Choroid plexus epithelial cell (primary cell): ENCODE results near the gene RIPOR2.

Experiments used
- DNase-seq: peaks from one replicate; pipeline ENCODE4 v3.0.0-alpha.2; 2010; ENCODE audit warnings: low read depth
- H3K4me3 ChIP-seq: 2 replicates; pipeline ENCODE4 v1.5.1; 2011; ENCODE audit warnings: low read depth, mild to moderate bottlenecking, control low read depth, low read length, moderate library complexity
- TF ChIP-seq, protein P1 (sequence below): conservative IDR thresholded peaks from 2 replicates; pipeline ENCODE4 v1.5.1; 2011; ENCODE audit warnings: low read depth, mild to moderate bottlenecking, control low read depth, inconsistent platforms, low read length, moderate library complexity

RIPOR2 gene

DNA sequence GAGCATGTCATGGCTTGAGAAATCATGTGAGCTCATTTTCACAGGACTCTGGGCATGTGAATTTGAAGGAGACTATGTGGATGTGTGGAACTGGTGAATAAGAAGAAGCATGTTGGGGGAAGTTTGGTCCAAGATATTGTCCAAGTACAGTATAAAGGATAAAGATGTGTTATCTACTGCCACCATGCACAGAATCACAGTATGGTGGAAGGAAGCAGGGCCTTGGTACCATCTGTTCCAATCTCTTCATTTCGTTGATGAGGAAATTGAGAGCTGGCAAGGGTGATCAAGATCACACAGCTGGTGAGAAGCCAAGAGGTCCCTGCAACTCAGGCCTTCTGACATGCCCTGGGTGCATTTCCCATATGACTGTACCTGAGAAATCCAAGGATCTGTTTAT is 31.5 kb upstream of the RIPOR2 start:
- H3K4me3 ChIP-seq = no peak overlapping the region
- no peak for DNase-seq
- TF ChIP-seq, protein P1, sequence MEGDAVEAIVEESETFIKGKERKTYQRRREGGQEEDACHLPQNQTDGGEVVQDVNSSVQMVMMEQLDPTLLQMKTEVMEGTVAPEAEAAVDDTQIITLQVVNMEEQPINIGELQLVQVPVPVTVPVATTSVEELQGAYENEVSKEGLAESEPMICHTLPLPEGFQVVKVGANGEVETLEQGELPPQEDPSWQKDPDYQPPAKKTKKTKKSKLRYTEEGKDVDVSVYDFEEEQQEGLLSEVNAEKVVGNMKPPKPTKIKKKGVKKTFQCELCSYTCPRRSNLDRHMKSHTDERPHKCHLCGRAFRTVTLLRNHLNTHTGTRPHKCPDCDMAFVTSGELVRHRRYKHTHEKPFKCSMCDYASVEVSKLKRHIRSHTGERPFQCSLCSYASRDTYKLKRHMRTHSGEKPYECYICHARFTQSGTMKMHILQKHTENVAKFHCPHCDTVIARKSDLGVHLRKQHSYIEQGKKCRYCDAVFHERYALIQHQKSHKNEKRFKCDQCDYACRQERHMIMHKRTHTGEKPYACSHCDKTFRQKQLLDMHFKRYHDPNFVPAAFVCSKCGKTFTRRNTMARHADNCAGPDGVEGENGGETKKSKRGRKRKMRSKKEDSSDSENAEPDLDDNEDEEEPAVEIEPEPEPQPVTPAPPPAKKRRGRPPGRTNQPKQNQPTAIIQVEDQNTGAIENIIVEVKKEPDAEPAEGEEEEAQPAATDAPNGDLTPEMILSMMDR = no peak

DNA sequence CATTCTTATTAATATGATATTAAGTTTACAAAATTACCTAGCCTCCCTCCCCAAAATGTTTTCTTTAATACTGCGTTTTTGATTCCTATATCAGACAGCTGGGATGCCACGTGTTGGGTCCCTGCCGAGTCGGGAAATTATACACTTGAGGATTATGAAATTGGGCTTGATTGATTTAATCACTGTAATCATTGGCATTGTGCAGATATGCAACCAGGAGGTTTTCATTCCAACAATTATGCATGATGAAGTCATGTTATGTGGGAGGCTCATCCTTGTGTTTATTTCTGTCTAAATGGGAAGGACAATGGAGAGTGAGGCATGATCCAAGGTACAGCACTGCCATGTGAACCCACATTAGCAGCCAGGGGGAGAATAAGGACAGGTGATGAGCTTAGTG is 30.6 kb upstream of the RIPOR2 start:
- DNase-seq = no peak
- TF ChIP-seq, protein P1 = no peak
- no peak overlapping the region for H3K4me3 ChIP-seq

DNA sequence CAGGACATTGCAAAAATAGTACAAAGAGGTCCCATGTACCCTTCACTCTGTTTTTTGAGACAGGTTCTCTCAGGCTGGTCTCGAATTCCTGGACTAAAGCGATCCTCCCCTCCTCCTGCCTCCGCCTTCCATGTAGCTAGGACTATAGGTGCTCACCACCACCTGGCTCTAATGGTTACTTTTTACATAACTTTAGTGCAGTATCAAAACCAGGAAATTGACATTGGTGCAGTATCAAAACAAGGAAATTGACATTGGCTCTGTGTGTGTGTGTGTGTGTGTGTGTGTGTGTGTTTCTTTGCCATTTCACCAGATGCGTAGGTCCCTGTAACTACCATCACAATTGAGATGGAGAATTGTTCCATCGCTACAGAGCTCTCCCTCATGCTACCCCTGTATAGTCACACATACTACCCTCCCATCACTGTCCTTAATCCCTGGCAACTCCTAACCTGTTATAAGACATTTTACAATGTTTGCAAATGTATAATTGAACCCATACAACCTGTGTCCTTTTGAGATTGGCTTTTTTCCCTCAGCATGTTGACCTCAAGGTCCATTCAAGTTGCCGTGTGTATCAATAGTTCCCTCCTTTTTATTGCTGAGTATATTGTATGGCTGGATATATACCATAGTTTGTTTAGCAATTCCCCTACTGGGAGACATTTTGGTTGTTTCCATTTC is 28.3 kb upstream of the RIPOR2 start:
- H3K4me3 ChIP-seq = no peak overlapping the region
- TF ChIP-seq, protein P1 = no peak
- no peak for DNase-seq

DNA sequence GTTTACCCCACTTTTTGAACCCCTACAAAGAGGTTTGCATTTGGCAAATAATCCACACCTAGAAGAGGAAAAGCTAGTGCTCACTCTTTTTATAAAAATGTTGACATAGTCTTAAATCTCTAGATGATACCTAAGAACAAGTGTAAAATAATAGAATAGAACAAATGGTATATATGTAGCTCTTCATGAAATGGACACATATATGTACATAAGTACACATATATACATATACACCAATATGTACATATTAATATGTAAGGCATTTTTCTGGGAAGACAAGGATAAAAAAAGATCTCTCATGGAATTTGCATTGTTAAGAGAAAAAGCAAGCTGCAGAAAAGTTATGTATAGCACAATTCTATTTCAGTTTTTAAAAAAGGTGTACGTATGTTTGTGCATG is 27.6 kb upstream of the RIPOR2 start:
- H3K4me3 ChIP-seq = no peak overlapping the region
- TF ChIP-seq, protein P1 = no peak
- DNase-seq = no peak

DNA sequence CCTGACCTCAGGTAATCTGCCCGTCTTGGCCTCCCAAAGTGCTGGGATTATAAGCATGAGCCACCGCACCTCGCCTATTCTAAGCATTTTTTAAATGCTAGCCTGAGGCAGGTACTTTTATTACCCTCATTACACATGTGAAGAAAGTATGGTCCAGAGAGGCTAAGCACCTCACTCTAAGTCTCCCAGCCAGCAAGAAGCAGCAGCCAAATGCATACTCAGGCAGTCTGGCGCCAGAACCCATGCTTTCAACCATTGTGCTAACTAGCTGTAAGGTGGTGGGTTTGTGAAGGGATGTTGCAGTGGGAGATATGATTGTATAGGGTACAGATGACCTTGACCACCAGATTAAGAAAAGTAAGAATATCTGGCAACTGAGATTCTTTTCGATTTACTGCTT is 26.1 kb upstream of the RIPOR2 start:
- H3K4me3 ChIP-seq = no peak overlapping the region
- DNase-seq = no peak
- TF ChIP-seq, protein P1 = no peak

DNA sequence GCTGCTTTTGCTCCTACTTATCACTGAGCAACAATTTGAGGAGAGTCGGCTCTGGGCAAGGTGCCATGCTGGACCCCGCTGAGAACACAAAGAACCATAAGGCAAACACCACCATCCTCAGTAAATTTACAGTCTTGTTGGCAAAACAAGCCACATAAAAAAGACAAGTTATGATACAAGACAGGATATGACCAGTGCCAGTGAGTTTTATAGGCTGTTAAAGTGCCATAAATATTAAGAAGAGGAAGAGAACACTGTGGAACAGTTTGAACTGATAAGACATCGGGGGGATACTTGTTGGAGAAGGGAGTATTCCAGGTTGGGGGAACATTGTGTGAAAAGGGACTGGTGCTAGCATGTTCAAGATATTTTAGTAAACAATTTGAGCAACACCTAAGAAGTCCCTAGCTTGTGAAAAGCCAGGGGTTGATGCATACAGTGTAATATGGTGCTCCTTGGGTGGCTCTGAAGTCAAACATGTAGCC is 25.3 kb upstream of the RIPOR2 start:
- TF ChIP-seq, protein P1 = no peak
- DNase-seq = no peak
- no peak overlapping the region for H3K4me3 ChIP-seq

DNA sequence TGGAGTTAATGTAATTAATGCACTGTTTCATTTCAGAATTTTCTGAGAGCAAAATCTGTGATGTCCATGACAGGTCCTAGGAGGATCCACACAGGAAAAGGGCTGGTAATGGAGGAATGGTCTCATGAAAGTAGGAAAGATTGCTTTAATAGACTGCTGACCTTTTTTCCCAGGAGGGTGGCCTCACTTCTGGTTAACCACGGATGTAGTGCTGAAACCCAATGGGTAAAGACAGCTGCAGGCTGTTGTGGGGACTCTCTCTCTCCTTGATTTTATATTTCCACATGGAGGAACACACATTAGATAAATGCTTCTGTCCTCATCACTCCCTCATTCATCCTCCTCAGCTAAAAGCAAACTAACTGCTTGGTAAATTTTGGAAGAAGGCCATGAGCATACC is 23.6 kb upstream of the RIPOR2 start:
- no peak for DNase-seq
- TF ChIP-seq, protein P1 = no peak
- no peak overlapping the region for H3K4me3 ChIP-seq
